Duodenal mucosa (tissue), 2 donors: Measurements from ENCODE around the gene IRX4.

Experiments
- H3K27ac ChIP-seq: one replicate; pipeline ENCODE4 v1.7.0; 2013; ENCODE audit warnings: low read depth, low read length
- H3K27me3 ChIP-seq, 2 donors: one replicate each; pipeline ENCODE4 v1.7.0; 2013; ENCODE audit warnings: low read length in 2 of 2, control low read depth in 1 of 2; ENCODE audit not compliant: insufficient read depth in 2 of 2, control insufficient read depth in 1 of 2
- H3K36me3 ChIP-seq, 2 donors: one replicate each; pipeline ENCODE4 v1.7.0; 2013; ENCODE audit warnings: low read length in 2 of 2, control low read depth in 1 of 2; ENCODE audit not compliant: insufficient read depth in 2 of 2, control insufficient read depth in 1 of 2
- H3K4me1 ChIP-seq, 2 donors: one replicate each; pipeline ENCODE4 v1.7.0; 2013; ENCODE audit warnings: low read length in 2 of 2, control low read depth in 1 of 2; ENCODE audit not compliant: insufficient read depth in 2 of 2, control insufficient read depth in 1 of 2
- H3K4me3 ChIP-seq, 2 donors: one replicate each; pipeline ENCODE4 v1.7.0; 2013; ENCODE audit warnings: low read length in 2 of 2, low read depth in 1 of 2
- H3K9ac ChIP-seq, 2 donors: one replicate each; pipeline ENCODE4 v1.7.0; 2013; ENCODE audit warnings: low read length in 2 of 2, low read depth in 1 of 2
- H3K9me3 ChIP-seq, 2 donors: one replicate each; pipeline ENCODE4 v1.7.0; 2013; ENCODE audit warnings: low read length in 2 of 2, control low read depth in 1 of 2; ENCODE audit not compliant: control insufficient read depth in 1 of 2

The IRX4 gene

GRCh38 chr5:1884678-1885403 lies 2.1 kb upstream of the IRX4 start:
- H3K27ac ChIP-seq, result no peak overlapping the region
- H3K9ac ChIP-seq, result no peak overlapping the region
- H3K4me1 ChIP-seq, result peaks cover 0 to 5% of the 10 kb centered on the region in 2 donors
- H3K9me3 ChIP-seq, result no peaks in the 10 kb centered on the region
- H3K27me3 ChIP-seq, result peaks cover 62 to 71% of the 10 kb centered on the region in 2 donors
- H3K4me3 ChIP-seq, result no peak overlapping the region
- no peaks in the 10 kb centered on the region for H3K36me3 ChIP-seq

GRCh38 chr5:1883925-1884677 lies 1.4 kb upstream of the IRX4 start:
- Histone ChIP-seq H3K4me3 (no peak overlapping the region), H3K9me3 (no peaks in the 10 kb centered on the region), H3K4me1 (peaks cover 0 to 5% of the 10 kb centered on the region in 2 donors), H3K27me3 (peaks cover 63 to 71% of the 10 kb centered on the region in 2 donors), H3K36me3 (no peaks in the 10 kb centered on the region), H3K27ac (no peak overlapping the region), H3K9ac (no peak overlapping the region)

- Histone ChIP-seq H3K9me3 (no peaks in the 10 kb centered on the region), H3K27ac (no peak overlapping the region), H3K4me1 (peaks cover 0 to 5% of the 10 kb centered on the region in 2 donors), H3K27me3 (peaks cover 63 to 64% of the 10 kb centered on the region in 2 donors), H3K36me3 (no peaks in the 10 kb centered on the region), H3K9ac (no peak overlapping the region), H3K4me3 (no peak overlapping the region)
These were observed 597 bp upstream of the IRX4 start for GRCh38 chr5:1883120-1883924.

- no peak overlapping the region for H3K4me3 ChIP-seq
- no peaks in the 10 kb centered on the region for H3K36me3 ChIP-seq
- H3K9ac ChIP-seq, result no peak overlapping the region
- no peak overlapping the region for H3K27ac ChIP-seq
- peaks cover 64 to 69% of the 10 kb centered on the region in 2 donors for H3K27me3 ChIP-seq
- H3K4me1 ChIP-seq, result peaks cover 0 to 5% of the 10 kb centered on the region in 2 donors
- H3K9me3 ChIP-seq, result no peaks in the 10 kb centered on the region
These were observed 891 bp downstream of the IRX4 start for GRCh38 chr5:1881731-1882336.

GRCh38 chr5:1881098-1881572 lies 1.6 kb downstream of the IRX4 start:
- Histone ChIP-seq H3K4me1 (peaks cover 0 to 5% of the 10 kb centered on the region in 2 donors), H3K9ac (no peak overlapping the region), H3K27me3 (peaks cover 67 to 70% of the 10 kb centered on the region in 2 donors), H3K27ac (no peak overlapping the region), H3K9me3 (no peaks in the 10 kb centered on the region), H3K36me3 (no peaks in the 10 kb centered on the region), H3K4me3 (no peak overlapping the region)

GRCh38 chr5:1880377-1881025 lies 2.2 kb downstream of the IRX4 start:
- Histone ChIP-seq H3K9ac (no peak overlapping the region), H3K27me3 (peaks cover 69 to 71% of the 10 kb centered on the region in 2 donors), H3K4me1 (peaks cover 0 to 5% of the 10 kb centered on the region in 2 donors), H3K9me3 (no peaks in the 10 kb centered on the region), H3K36me3 (no peaks in the 10 kb centered on the region), H3K27ac (no peak overlapping the region), H3K4me3 (no peak overlapping the region)

DNA sequence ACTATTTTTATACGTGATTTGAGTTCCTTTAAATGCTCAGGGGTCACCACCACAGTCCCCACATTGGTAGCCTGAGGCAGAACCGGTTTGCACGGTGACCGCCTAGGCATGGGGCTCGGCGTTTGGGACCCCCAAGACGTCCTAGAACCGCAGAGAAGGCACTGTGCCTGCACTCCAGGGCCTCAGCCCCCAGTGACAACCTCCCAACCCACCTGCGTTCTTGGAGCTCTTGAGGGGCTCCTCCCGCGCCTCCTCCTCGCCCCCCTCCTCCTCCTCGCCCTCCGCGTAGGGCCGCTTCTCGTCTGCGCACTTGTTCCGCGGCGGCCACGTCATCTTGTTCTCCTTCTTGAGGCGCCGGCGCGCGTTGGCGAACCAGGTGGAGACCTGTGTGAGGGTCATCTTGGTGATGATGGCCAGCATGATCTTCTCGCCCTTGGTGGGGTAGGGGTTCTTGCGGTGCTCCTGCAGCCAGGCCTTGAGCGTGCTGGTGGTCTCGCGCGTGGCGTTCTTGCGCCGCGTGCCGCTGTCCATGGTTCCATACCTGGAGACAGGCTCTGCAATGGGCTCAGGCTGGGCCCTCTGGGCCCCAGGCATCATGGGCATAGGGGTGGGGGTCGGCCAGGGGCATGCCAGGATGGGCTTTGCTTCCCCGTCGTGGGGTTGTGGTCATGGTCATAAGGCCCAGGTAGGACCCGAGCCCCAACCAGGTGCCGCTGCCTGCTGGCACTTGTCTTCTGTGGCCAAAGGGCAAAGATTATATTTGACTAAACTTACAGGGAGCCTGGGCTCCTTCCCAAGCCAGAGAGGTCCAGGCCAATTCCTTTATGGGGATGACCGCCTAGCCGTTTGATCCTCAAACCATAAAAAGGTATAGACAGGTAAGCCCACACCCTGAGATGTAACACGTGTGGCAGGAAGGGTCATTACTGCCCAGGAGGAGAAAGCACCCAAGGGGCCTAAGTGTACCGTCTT lies 3.1 kb downstream of the IRX4 start:
- H3K4me1 ChIP-seq, result peaks cover 0 to 5% of the 10 kb centered on the region in 2 donors
- H3K9me3 ChIP-seq, result no peaks in the 10 kb centered on the region
- H3K36me3 ChIP-seq, result no peaks in the 10 kb centered on the region
- H3K9ac ChIP-seq, result no peak overlapping the region
- no peak overlapping the region for H3K27ac ChIP-seq
- peaks cover 65 to 67% of the 10 kb centered on the region in 2 donors for H3K27me3 ChIP-seq
- no peak overlapping the region for H3K4me3 ChIP-seq

DNA sequence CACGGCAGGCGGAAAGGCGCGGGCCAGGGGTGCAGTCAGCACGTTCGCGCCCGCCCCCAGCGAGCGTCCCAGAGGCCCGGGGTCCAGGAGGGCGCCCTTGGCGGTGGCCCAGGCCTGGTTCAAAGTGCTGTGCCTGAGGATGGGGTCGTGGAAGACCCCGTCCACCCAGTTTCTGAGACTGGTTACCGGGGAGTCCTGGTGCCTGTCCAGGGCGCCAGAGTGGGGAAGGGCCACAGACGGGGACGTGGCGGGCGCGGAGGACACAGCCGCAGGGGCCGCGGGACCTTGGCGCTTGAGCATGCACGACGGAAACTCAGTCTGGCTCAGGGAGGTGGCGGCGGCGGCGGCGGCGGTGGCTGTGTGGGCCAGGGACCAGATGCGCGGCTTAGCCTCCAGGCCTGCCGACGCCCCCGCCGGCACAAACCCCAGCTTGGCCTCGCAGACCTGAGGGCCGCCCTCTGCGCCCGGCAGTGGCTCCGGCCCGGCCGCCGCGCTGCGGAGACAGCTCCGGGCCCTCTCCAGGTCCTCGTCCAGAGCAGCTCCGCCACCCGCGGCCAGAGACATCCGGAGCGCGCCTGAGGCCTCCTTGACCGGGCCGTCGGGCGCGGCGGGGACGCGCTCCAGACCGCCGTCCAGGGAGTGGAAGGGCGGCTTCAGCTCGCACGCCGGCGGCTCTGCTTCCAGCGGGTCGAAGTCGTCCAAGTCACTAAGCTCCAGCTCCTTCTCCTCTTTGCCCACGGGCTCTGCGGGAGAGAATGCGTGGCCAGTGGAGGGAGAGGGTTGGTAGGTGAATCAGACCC lies 4.5 kb downstream of the IRX4 start:
- Histone ChIP-seq H3K27ac (no peak overlapping the region), H3K9me3 (no peaks in the 10 kb centered on the region), H3K9ac (no peak overlapping the region), H3K4me3 (no peak overlapping the region), H3K36me3 (no peaks in the 10 kb centered on the region), H3K27me3 (peaks cover 66 to 70% of the 10 kb centered on the region in 2 donors), H3K4me1 (peaks cover 10 to 12% of the 10 kb centered on the region in 2 donors)
